CD4-positive, alpha-beta T cell treated with Interleukin-6 at 100 ng/mL for 8 hours (primary cell): ENCODE data around the gene TMEM156.

Source experiments
- DNase-seq: peaks from one replicate; pipeline ENCODE4 v3.0.0-alpha.2; 2020; ENCODE audit warnings: mixed read lengths, low spot score

TMEM156 gene, protein sequence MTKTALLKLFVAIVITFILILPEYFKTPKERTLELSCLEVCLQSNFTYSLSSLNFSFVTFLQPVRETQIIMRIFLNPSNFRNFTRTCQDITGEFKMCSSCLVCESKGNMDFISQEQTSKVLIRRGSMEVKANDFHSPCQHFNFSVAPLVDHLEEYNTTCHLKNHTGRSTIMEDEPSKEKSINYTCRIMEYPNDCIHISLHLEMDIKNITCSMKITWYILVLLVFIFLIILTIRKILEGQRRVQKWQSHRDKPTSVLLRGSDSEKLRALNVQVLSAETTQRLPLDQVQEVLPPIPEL

DNA sequence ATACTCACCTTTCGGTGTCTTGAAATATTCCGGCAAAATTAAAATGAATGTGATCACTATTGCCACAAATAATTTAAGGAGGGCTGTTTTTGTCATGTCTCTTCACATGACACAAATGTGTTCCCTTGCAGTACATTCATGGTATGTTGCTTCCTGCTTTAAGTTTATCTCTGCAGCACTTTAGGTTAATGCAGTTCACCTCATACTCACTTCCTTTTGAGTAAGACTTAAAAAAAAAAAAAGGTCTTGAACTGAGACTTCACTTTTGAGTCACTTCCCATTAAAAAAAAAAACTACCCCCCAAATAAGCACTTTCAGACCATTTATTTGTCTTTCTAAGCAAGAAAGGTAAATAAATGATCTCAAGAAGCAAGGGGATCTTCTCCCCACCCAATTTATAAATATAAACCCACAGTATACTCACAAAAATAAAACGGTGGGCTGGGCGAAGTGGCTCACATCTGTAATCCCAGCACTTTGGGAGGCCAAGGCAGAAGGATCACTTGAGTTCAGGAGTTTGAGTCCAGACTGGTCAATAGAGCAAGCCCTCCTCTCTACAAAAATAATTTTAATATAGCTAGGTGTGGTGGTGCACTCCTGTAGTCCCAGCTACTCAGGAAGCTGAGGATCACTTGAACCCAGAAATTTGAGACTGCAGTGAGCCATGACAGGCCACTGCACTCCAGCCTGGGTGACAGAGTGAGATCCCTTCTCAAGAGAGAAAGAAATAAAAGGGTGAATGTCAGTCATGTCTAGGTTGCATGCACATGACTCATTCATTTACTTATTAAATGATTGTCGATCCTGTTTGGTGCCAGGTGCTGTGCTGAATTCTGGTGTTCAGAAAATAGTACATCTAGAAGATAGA is at the start of gene TMEM156:
Gene TMEM156, minus strand, starts transcription at position 192 of the 868 bp plus-strand sequence. Its CDS starts 96 bp downstream, at position 96.
- DNase-seq = peak; percentile 75

DNA sequence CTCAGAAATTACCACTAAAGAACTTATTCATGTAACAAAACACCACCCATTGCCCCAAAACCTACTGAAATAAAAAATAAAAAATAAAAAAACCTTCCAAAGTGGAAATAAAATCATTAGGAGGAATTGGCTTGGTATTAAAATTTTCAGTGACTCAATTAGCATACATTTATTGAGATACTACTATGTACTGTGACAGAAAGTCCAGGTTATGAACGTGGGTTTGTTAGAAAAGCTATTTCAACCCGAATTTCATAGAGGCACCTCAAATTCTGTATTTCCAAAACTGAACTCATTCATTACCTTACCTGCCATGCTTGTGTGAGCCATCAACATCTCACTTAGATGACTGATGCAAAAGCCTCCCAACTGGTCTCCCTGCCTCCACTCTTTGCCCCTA is 46.6 kb upstream of the TMEM156 start:
- no peak for DNase-seq

DNA sequence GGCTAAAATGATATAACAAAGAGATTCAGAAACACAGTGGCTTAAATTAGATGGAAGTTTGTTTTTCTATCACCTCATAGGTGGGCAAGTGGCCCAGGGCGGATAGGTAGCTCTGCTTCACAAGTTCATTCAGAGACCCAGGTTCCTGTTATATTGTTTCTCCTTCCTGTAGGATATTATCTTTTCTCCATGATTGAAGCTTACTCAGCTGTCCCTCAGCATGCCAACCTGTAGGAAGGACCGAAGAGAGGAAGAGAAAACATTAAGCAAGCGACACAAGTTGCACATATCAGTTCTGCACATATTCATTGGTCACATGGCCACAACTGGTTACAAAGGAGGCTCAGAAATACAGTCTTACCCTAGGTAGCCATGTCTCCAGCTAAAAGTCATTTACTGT is 36.7 kb upstream of the TMEM156 start:
- no peak for DNase-seq

DNA sequence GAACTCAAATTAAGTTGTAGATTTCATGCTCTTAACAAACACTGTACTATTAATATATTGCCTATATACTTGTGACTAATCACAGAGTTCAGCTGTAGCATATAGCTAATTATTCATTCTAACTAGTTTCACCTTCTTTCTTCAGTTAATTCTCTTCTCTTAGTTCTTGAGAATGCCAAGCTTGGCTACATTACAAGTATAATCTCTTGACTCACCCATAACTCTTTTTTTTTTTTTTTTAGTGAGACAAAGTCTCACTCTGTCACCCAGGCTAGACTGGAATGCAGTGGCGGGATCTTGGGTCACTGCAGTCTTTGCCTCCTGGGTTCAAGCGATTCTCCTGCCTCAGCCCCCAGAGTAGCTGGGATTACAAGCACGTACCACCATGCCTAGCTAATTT is 35.2 kb upstream of the TMEM156 start:
- no peak for DNase-seq

DNA sequence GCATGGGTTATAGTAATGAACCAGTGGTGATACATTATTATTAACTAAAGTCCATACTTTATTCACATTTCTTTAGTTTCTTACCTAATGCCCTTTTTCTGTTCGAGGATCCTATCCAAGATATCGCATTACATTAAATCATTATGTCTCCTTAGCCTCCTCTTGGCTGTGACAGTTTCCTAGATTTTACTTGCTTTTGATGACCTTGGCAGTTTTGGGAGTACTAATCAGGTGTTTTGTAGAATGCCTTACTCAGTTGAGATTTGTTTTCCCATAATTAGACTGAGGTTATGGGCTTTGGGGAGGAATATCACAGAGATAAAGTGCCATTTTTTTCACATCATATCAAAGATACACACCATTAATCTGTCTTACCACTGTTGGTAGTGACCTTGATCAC is 34.8 kb upstream of the TMEM156 start:
- no peak for DNase-seq

DNA sequence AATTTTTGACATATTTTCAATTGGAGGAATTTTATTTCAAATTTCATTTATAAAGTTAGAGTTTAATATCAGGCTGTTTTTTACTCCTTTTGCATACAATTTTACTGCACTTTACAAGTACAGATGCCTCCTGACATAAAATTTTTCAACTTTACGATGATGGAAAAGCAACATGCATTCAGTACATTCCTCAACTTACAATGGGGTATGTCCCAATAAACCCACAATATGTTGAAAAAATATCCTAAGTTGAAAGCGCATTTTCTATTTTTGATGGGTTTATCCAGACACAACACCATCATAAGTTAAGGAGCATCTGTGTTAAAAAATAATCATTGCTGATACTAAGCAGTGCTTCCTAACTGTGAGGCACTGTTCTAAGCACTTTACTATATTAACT is 34.2 kb upstream of the TMEM156 start:
- DNase-seq = no peak

DNA sequence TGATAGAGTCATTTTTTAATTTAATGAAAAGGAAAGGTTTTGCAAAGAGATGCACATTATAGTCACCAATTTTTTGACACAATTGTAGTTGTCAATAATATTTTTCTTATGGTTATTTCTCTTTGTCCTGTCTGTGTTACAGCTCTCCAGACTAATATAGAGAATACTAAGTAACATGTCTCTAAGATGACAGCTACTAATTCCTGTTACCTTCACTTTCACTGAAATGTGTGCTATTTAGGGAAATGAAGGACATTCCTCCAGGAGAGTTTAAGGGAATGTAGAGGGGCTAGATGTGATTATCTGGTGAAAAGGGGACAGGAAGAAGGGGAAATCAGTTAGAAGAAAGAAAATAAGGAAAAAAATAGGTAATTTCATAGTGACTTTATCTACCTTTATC is 31.2 kb upstream of the TMEM156 start:
- no peak for DNase-seq

DNA sequence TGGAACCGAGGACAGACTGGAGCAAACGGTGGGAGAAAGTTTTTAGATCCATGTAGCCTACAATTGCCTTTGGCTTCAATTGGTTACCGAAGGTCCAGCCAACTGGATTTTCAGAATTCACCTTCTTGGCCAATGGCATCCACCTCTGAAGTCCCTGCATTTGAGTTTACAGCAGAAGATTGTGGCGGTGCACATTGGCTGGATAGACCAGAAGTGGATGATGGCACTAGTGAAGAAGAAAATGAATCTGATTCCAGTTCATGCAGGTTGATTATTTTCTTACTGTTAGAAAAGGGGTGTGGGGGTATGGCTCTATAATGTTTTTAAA is 30.5 kb upstream of the TMEM156 start:
- no peak for DNase-seq

DNA sequence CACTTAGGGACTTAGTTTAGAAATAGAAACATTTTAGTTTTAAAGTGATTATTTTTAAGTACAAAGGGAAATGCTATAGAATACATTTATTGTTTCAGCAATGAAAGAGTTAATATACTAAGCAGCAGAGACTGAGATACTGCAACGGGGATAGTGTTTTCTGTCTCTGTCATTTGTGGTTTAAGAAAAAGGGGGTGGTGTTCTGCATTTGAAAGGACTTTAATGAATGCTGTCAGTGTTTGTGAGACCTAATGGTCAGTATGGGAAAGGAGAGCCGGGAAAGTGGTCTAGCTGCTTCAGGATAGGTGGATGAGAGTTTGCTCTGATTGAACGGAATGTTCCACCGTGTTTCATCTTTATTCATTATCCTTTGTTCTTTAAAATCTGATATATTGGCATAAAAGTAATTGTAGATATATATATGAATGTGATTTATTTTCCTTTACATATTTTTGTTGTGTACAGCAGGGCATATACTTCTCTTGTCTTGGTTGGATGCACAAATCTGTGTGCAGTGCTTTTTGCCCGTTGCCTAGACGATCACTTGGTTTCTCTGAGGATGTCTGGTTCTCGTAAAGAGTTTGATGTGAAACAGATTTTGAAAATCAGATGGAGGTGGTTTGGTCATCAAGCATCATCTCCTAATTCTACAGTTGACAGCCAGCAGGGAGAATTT is 30.0 kb upstream of the TMEM156 start, which contains the start of gene KLHL5:
Gene KLHL5, plus strand, starts transcription at position 139 of the 676 bp plus-strand sequence. Its CDS starts 421 bp downstream, at position 560.
- no peak for DNase-seq

DNA sequence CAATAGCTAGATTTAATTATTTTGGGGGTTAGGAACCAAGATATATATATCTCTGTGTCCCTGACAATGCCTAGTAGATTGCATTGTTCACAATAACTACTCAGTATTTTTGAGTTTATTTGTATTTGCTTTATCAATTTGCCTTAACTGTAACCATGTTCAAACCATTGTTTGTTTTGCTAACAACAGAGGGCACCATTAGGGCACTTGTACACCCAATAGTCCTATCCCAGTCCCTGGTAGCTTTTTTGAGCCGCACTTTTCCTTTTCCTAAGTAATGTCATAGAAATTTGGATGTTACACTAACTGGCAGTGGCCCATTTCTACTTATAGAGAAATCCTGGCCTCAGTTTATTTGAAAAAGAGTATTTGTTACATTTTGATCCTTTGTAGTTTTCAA is 29.2 kb upstream of the TMEM156 start:
- no peak for DNase-seq

DNA sequence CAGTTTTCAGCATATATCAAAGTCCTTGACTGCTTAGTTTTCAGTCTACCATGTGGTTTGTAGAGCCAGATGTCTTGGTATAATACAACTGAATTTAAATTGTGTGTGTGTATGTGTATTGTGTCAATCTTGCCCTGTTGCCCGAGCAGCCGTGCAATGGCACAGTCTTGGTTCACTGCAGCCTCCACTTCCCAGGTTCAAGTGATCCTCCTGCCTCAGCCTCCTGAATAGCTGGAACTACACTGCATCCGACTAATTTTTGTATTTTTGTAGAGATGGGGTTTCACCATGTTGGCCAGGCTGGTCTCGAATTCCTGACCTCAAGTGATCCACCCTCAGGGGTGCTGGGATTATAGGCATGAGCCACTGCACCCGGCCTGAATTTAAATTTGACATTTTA is 23.8 kb upstream of the TMEM156 start:
- no peak for DNase-seq

DNA sequence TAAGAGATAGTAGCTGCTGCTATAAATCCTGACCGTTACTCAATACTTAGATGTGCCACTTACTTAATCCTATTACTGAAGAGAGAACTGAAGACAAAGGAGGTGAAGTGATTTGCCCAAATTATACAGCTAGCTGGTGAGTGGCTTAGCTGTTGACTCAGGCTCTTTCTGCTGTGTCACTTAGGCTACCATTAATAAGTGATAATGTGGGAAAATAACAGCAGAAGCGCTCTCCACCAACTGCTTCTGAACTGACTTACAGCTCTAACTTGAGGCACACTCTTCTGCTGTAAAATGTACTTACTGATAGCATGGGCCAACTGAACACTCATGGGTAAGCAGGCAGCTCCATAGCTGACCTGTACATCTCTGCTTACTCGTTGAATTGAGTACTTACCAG is 22.3 kb upstream of the TMEM156 start:
- DNase-seq = no peak

DNA sequence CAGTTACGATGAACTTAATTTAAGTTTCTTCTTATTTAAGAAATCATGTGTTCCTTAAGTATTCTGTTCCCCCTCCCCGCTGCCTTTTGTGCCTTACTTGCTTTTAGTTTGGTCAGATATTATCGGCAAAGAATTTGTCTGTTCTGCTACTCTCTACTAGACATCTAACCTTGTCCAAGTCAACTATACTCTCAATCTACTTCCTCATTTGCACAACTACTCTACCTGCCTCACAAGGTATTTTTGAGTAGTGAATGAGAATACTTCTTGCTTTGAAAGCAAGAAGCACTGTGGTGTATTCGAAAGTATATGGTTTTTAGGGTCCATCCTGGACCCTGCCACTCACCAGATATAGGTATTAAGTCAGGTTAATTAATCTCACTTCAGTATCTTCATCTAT is 21.8 kb upstream of the TMEM156 start:
- DNase-seq = no peak

DNA sequence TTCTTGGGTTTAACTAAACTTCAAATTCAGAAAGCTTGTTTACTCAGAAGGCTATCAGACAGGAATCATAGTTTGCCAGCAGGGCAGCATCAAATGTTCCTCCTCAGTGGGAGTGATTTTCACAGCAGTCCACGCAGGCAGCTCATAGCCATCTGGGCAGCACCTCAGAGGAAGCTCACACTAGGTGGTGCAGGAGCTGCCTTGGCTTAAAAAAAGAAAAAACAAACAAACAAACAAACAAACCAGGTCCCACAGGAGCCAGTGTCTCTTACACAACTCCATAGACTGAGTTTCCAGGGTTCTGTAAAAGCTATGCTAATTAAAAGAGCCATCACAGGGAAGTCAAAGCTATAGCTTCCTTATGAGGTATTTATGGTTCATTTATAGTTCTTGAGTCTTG is 19.3 kb upstream of the TMEM156 start:
- DNase-seq = no peak

DNA sequence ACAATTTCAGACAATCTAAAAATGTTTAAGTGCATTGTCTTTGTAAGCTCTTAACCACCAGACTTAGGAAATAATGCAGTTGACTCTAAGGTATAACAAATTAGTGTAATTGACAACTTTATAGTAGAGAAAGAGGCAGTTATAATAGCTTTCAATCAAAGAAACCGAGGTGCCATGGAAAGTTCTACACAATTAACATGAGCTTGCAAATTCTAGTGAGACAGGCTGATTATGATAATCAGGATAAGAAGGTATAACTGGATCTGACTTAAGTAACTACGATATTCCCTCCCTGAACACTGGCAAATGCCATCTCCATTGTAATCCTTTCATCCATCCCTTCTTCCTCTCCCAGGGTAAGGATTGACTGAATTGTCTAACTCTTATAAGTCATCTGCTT is 18.4 kb upstream of the TMEM156 start:
- DNase-seq = no peak

DNA sequence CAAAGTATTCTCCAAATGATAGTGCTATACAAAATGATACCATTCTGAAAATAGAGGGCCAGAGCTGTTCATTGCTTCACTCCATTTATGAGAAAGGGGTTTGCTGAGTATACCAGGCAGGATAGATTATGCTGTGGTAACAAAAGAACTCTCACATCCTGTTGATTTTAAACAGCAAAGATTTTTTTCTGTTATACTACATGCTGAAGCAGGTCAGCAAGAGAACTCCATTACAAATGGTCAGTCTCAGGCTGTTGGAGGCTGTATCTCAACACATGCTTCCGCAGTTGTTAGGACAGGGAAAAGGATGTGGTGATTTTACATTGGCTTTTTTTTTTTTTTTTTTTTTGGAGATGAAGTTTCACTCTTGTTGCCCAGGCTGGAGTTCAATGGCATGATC is 16.1 kb upstream of the TMEM156 start:
- DNase-seq = no peak

DNA sequence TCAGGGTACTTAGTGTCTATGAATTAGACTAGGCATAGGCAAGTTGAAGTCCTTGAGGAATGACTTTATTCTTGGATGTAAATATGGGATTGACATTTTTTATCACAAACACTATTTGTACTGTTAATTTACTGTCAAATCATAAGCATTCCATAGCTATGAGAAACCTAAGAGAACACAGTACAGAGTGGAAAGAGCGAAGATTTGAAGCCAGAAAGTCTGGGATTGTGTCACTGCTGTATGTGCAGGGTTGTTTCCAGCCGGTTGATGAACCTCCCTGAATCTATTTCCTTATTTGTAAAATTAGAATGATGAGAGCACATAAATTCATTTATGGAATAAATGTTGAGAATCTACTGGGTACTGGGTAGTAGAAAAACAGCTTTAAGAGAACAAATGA is 15.5 kb upstream of the TMEM156 start:
- DNase-seq = no peak

DNA sequence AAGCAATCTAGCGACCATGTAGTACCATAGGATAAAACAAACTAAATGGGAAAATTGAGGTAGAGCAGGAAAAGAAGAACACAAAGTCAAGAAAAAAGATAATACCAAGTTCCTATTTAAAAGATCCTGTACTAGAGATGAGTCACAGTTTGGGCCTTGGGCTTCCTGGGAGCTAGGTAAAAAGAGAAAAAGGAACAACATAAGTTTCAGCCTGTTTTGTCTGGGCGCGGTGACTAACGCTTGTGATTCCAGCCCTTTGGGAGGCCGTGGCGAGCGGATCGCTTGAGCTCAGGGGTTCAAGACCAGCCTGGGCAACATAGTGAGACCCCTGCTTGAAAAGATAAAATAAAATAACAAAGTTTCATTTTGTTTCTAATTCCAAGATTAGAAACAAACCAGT is 14.0 kb upstream of the TMEM156 start:
- DNase-seq = no peak

DNA sequence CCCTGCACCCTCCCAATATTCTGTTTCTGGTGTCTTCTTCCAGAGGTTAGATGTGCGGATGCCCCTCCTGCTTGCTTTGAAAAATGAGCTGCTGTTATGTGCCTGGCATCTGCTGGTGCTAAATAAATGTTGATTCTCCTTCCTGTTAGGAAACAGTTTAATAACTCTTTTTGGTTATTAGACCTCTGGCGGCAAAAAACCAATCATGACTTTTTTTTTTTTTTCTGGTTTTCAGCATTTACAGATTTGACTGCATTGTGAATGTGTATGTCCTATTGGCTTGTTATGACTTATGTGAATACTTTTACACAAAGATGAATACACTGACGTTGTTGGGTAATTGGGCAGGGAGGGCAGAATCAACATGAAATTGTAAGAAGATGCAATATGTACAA is 13.6 kb upstream of the TMEM156 start:
- DNase-seq = no peak

DNA sequence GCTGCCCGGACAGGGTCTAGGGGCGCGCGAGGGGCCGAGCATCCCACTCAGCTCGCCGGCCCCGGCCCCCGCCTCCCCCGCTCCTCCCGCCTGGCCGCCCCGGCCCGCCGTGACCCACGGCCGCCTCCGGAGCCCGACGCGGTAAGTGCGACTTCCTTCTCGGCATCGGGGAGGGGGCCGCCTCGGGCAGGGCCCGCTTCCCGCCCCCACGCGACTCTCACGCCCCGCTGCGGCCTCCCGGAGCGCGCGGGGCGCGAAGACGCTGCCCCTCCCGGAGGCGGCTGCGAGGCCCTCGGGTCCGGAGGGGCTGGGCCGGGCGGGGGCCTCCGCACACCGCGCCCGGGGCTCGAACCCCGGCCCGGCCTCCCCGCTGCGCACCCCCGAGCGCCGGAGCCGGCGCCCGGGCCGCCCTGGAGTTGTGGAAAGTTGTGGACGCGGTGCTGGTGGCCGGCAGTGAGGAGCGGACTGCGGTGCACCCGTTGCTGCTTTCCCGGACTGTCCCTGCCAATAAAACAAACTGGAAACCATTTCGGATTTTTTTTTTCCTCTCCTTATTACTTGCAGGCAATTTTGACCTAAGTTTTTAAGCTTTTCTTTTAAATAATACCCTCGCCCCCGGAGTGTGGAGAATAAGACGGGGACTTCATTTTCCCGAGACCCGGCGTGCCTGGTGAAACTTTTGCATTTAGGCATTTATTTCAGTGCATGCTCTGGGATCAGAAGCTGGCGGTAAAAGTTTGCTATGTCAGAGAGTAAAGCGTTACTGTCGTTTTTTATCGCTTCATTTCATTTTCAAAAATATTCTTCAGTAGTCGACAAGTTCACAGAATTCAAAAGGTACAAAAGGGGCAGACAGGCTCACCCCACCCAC is 13.0 kb upstream of the TMEM156 start:
- DNase-seq = peak; percentile 31

DNA sequence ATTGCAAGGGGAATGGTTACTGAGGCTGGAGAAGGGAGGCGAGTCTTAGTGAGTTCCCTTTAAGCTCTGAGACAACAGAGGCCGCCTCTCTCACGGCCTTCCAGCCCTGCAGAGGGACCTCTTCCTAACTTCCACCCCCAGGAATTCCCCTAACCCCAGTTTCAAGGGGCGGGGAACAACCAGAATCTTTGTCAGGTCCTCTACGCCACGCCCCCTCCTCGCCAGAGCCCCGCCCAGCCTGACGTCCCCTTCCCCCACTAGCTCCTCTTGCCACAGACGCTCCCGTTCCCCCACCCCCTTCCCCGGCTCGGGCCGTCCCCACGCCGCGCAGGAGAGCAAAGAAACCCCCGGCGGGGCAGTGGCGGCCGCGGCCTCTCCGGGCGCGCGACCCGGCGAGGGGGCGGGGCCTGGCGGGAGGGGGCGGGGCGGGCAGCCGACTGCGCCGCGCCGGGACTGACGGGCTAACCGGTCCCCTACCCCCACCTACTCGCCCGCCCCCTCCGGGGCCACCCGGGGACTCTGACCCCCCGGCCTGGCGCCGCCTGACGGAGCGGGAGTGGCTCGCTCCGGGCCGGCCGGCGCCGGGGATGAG is 12.3 kb upstream of the TMEM156 start:
- DNase-seq = peak; percentile 97
